DMS153 treated with DMSO at 0.1 percent for 48 hours (cell line): ENCODE results near the gene RASSF6.
A peak's percentile ranks its signal among the peaks of the same experiment; 100 is the strongest.
"Not testable (repeated sequence)": the region's sequence is repeated elsewhere in the genome, so short reads cannot be mapped to it uniquely, and the experiment has no call there.

Source experiments
- DNase-seq: peaks from one replicate; lab custom pipeline; 2025; ENCODE audit not compliant: unreplicated experiment; lab: John Stamatoyannopoulos, UW

The RASSF6 gene

DNA sequence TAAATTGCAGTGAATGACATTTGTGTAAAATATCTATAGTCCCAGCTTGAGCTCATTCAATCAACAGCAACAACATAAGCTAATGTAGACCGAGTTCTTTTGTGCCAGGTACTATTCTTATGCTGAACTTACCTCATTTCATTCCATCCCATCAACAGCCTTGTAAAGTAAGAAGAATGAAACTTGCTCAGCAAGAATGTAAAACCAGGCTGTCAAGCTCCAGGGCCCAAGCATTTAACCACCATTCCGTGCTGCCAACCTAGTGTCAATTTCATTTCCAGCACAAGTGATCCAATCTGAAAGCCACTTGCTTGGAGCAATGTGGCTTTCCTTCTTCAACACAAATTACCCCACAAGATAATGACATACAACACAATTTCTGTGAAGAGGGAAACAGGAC, 36.6 kb downstream of the RASSF6 start:
- no peak for DNase-seq

DNA sequence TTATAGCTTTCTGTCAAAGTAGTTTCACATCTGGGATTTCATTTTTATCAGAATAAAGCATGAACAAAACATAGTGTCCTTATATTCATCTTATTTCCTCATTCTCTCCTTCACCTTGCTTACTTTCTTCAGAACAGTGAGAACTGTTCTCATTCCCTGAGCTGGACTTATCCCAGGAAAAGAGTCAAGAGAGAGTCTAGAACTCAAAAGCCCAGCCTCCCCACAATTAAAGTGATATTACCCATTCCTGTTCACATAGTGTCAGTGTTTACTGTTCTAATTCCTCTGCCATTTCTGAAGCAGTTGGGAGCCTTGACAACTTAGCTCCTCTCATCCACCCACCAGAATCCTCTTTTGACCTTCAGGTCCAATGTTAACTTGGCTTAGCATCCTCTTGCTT, 42.9 kb downstream of the RASSF6 start:
- no peak for DNase-seq

DNA sequence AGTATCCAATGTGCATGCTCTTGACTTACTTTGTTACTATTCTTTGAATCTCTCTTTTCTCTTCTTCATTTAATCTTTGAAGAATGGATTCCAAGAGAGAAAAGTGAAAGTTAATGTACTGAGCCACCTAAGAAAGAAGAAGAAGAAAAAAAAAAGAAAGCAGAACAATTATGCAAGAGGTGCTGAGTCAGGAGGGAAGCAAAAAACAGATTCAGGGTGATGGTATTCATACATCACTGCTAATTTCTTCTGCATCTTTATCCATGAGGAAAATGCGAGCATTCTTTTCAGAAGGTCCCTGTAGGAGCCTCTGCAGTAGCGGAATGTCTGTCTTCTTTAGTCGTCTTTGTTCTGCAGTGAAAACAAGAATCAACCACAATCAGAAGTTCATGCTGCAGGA, 43.9 kb downstream of the RASSF6 start:
- DNase-seq, result no peak

DNA sequence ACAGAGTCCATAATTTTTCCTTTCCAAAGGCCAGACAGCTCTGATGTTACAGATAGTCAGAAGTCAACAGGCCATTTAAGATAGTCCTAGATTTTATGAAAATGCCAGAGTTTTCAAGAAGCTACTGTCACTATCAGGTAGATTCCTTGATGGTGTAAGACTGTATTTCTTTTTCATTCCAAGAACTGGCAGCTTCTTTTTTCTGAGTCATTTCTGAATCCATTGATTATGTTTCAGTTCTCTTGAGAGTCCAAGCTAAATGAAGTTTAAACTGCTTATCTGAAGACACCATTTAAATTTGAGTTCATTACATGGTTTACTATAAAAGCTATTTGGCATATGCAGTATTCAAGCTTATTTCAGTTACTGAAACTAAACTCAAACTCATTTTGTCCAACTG, 44.6 kb downstream of the RASSF6 start:
- no peak for DNase-seq

DNA sequence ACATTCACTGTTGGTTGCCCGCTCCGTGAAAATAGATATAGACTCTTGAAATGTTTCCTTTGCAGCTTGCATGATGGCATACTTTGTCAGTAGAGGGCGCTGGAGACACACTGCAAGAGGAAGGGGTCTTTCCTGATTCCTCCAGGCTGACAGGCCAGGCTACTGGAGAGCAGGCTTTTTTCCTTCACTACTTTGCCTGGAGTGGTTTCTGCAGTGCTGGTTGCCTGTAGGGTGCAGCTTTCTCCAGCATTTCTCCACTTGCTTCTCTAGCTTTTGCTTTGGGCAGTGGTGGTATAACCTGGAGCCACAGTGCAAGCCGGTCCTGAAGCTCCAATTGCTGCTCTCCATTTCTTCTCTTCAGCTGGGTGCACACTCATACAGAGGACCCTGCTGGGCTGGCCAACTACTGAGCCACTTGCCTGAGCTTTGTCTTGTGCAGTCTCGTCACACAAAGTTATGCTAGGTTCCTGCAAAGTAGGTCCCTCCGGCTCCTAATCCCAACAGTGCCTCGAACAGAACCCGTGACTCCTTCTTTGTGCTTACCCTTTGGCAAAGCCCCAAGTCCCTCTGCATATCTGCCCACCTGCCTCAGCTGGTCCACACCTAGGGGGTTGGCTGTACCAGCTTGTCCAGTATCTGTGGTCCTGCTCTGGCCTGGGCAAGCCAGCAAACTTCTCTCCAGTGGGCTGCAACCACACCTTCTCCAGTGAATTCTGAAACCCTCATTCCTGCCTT, 46.3 kb downstream of the RASSF6 start:
- peak; percentile 55 for DNase-seq

DNA sequence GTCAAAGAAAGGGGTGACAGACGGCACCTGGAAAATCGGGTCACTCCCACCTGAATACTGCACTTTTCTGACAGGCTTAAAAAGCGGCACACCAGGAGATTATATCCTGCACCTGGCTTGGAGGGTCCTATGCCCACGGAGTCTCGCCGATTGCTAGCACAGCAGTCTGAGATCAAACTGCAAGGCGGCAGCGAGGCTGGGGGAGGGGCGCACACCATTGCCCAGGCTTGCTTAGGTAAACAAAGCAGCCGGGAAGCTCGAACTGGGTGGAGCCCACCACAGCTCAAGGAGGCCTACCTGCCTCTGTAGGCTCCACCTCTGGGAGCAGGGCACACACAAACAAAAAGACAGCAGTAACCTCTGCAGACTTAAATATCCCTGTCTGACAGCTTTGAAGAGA, 69.4 kb downstream of the RASSF6 start:
- DNase-seq, result not testable (repeated sequence)

DNA sequence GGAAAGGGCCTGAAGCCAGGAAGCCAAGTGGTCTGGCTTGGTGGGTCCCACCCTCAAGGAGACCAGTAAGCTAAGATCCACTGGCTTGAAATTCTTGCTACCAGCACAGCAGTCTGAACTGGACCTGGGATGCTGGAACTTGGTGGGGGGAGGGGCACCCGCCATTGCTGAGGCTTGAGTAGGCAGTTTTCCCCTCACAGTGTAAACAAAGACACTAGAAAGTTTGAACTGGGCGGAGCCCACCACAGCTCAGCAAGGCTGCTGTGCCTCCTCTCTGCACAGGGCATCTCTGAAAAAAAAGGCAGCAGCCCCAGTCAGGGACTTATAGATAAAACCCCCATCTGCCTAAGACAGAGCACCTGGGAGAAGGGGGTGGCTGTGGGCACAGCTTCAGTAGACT, 75.6 kb downstream of the RASSF6 start:
- no peak for DNase-seq

DNA sequence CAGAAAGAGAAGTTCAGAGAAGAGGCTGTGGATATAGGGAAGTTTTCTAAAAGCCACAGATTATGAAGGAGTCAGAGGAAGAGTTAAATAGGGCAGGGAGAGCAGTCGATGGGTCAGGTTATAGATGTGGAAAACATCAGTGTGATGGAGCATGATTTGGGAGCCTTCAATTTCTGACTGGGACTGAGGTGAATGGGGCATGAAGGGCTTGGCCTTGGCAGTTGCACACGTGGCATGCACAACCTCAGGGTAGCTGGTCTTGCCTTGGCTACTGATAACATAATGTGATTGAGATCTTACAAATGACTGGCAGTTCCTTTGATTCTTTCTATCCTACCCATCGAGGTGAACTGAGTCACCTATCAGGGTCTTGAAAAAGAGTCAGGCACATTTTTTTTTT, 79.0 kb downstream of the RASSF6 start:
- no peak for DNase-seq

DNA sequence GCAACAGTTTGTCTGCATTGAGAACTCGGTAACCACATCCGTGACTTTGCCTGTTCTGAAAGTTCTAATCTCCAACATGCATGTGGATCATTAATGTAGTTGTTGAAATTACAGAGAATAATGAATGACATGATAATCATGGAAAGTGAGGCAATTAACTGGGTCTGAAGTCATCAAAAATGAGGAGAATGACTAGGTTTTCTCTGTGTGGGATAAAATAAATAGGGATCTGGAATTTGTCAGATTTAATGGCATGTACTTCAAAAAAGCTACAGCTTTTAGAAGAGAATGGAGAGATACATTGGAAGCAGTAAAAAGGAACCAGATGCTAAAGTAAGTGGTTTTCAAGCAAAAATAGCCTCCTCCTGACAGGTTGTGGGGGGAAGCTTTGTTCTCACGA, 79.4 kb downstream of the RASSF6 start:
- no peak for DNase-seq

DNA sequence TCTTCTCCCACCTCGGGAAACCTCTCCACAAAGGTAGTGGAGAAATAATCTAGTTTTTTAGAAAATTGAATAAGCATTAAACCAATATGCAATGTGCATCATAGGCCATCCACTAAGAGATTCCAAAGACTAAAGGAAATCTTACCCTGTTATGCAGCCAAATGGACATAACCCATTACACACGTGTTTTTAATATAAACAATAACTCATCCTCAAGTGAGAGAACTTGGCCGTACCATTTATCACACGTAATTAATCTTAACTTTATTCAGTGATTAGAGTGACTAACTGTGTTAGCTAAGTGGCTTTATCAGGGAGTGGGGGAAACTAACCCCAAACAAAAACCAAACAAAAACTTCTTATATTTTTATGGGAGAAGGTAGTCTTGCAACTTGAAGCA, 80.8 kb downstream of the RASSF6 start:
- no peak for DNase-seq

DNA sequence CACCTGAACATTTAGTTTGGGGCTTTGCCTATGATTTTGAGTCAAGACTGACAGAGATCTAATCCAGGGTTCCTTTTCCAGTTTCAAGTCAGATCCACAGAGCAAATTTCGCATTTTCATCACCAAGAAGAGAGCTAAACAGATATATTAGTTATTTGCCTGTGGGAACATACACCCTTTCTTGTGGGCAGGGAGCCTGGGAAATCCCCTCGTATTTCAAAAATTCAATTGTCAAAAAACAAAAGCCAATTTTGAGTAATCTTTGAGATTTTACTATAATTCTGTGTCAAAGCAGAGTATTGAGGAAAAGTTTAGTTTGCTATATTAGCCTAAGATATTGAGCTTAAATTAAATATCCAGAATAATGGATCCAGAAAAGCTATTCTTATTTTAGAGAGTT, 82.1 kb downstream of the RASSF6 start:
- no peak for DNase-seq

DNA sequence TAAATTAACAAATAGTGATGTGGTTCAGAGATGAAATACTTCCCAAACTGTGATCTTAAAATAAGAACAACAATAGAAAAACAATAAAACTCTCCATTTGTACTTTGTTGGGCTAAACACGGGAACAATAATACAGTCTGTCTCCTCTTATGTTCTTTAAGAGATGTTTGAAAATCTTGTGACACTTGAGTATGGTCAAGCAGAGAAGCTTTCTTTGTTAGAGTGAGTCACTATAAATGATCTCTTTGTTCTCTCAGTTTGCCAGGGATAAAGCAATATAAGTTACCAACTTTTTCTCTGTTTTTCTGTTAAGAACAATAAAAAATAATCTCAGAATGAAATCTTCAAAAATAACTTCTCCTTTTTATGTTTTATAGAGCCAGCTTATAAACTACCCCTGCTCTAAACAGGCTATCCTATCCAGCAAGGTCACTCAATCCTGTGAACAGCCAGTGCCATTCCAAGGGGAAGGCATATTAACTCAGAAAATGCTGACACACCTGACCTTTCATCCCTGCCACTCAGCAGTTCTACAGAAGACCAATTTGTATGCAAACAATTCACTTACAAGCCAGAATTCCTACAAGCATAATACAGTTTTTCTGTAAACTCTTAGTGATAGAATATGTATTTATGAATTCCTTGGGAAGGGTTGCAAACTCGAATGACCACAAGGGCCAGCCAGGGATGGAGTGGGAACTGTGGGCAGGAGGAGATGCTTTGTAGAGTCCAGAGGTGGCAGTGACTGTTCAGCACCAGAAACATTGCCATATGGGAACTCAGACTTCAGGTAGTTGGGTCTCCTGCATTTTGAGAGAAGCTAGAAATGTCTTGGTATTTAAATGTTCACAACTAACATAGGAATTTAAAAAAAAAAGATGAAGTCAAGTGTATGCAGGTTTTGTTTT, 86.5 kb downstream of the RASSF6 start:
- no peak for DNase-seq

DNA sequence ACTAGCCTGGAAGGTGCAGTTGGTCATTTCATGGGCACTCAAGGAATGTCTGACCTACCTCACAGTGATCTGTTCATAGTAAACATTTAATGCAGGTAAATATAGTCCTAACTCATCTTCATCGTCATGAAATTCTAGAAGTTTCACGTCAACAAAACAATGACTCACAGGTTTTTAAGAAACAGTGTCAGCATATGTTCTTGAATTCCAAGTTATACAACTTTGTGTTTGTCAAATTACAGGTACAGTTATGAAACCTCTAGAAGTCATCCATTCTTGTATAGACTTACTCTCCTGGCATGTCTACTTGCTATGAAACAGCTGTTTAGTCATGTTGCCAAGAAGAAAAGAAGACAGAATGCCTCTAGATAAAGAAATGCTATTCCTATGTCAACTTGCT, 92.1 kb downstream of the RASSF6 start:
- DNase-seq, result no peak

DNA sequence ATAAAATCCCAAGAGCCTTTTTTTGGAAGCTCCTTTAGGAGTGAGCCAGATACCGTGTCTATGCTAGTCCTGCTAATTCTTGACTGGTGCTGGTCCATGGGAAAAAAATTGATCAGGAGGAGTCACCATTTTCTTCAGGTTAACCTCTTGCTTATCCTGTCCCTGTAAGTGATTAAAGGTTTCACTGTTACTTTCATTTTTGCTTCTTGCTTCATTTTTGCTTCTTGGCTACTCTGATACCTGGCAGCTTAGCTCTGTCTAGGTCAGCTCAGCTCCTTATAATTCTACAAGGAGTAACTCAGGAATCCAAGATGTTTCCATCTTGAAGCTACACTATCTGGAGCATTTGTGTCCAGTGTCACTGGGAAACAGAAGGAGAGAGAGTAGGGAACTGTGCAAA, 93.0 kb downstream of the RASSF6 start:
- no peak for DNase-seq

DNA sequence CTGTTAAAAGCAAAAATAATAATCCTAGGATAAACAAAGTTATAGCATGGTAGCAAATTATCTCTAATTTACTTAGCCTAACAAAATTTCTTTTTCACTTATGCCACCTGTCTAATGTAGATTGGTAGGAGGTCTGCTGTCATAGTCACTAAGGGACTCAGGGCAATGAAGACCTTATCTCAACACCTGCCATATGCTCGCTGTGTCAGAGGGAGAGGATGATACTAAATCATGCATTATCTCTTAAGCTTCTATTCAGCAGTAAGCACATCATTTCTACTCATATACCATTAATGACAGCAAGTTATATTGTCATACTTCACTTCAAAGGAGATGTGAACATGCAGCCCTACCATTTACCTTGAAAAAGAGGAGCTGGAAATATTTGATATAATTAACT, 94.6 kb downstream of the RASSF6 start:
- DNase-seq, result no peak

DNA sequence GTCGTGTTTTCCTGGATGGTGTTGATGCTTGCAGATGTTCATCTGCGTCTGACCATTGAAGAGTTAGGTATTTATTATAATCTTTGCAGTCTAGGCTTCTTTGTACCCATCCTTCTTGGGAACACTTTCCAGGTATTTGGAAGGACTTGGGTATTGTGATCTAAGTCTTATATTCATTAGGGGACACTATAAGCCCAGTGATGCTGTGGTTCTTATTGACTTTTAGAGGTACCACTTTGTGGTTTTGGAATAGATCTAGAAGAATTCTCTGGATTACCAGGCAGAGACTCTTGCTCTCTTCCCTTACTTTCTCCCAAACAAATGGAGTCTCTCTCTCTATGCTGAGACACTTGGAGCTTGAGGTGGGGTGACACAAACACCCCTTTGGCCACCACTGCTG, 97.1 kb downstream of the RASSF6 start:
- DNase-seq, result no peak
